Measurements from ENCODE around the gene NYAP2. TPM values are rescaled to one million over a fixed set of nuclear protein-coding genes. Genes with fewer than 3 reads are reported as not detected.

Gene NYAP2
- total and polyA plus RNA-seq, 4 donors = 0.15 to 2.0 (median 0.96) TPM

GRCh38 chr2:225502971-225503370 is 103.5 kb downstream of the NYAP2 start:
- intact Hi-C loops (cut with DNase I) = no loop called here
- H3K9me3 ChIP-seq (ENCODE audit: control insufficient read depth, low read length) = peaks cover 2% of the 10 kb centered on the region
- H3K27ac ChIP-seq (ENCODE audit: low read depth in 1 of 2, low read length in 2 of 2) = no peak overlapping the region
- ATAC-seq (ENCODE audit: low FRiP score) (no peak), DNase-seq (no peak)
- H3K4me3 ChIP-seq (ENCODE audit: low read length in 2 of 2) = no peak overlapping the region
- H3K4me1 ChIP-seq (ENCODE audit: control insufficient read depth in 1 of 2, insufficient read depth in 2 of 2, low read length in 2 of 2) = no peaks in the 10 kb centered on the region
- no peaks in the 10 kb centered on the region for H3K27me3 ChIP-seq (ENCODE audit: control insufficient read depth in 1 of 2, insufficient read depth in 2 of 2, low read length in 1 of 2)
- 58 to 59% methylated on average over 1 of the region's 1 CpG for WGBS, 2 donors
- no peaks in the 10 kb centered on the region for H3K36me3 ChIP-seq (ENCODE audit: control insufficient read depth in 1 of 2, insufficient read depth in 2 of 2, low read length in 1 of 2)

GRCh38 chr2:225510796-225511195 is 111.3 kb downstream of the NYAP2 start:
- no peak overlapping the region for H3K27ac ChIP-seq (ENCODE audit: low read depth in 1 of 2, low read length in 2 of 2)
- peaks cover 4% of the 10 kb centered on the region for H3K9me3 ChIP-seq (ENCODE audit: control insufficient read depth, low read length)
- intact Hi-C loops (cut with DNase I) = no loop called here
- no peak overlapping the region for H3K4me3 ChIP-seq (ENCODE audit: low read length in 2 of 2)
- no peaks in the 10 kb centered on the region for H3K4me1 ChIP-seq (ENCODE audit: control insufficient read depth in 1 of 2, insufficient read depth in 2 of 2, low read length in 2 of 2)
- peaks cover 0 to 2% of the 10 kb centered on the region in 2 donors for H3K36me3 ChIP-seq (ENCODE audit: control insufficient read depth in 1 of 2, insufficient read depth in 2 of 2, low read length in 1 of 2)
- WGBS, 2 donors = 45 to 48% methylated on average over 1 of the region's 1 CpG
- DNase-seq = no peak
- H3K27me3 ChIP-seq (ENCODE audit: control insufficient read depth in 1 of 2, insufficient read depth in 2 of 2, low read length in 1 of 2) = peaks cover 0 to 2% of the 10 kb centered on the region in 2 donors
- no peak for ATAC-seq (ENCODE audit: low FRiP score)

- WGBS, 2 donors = 48 to 67% methylated on average over 1 of the region's 1 CpG
- H3K4me1 ChIP-seq (ENCODE audit: control insufficient read depth in 1 of 2, insufficient read depth in 2 of 2, low read length in 2 of 2) = no peaks in the 10 kb centered on the region
- intact Hi-C loops (cut with DNase I) = no loop called here
- H3K27me3 ChIP-seq (ENCODE audit: control insufficient read depth in 1 of 2, insufficient read depth in 2 of 2, low read length in 1 of 2) = peaks cover 0 to 2% of the 10 kb centered on the region in 2 donors
- peaks cover 2% of the 10 kb centered on the region for H3K9me3 ChIP-seq (ENCODE audit: control insufficient read depth, low read length)
- ATAC-seq (ENCODE audit: low FRiP score) (no peak), DNase-seq (no peak)
- H3K27ac ChIP-seq (ENCODE audit: low read depth in 1 of 2, low read length in 2 of 2) = no peak overlapping the region
- peaks cover 0 to 2% of the 10 kb centered on the region in 2 donors for H3K36me3 ChIP-seq (ENCODE audit: control insufficient read depth in 1 of 2, insufficient read depth in 2 of 2, low read length in 1 of 2)
- no peak overlapping the region for H3K4me3 ChIP-seq (ENCODE audit: low read length in 2 of 2)
These were observed 113.0 kb downstream of the NYAP2 start for GRCh38 chr2:225512469-225512868.

DNA sequence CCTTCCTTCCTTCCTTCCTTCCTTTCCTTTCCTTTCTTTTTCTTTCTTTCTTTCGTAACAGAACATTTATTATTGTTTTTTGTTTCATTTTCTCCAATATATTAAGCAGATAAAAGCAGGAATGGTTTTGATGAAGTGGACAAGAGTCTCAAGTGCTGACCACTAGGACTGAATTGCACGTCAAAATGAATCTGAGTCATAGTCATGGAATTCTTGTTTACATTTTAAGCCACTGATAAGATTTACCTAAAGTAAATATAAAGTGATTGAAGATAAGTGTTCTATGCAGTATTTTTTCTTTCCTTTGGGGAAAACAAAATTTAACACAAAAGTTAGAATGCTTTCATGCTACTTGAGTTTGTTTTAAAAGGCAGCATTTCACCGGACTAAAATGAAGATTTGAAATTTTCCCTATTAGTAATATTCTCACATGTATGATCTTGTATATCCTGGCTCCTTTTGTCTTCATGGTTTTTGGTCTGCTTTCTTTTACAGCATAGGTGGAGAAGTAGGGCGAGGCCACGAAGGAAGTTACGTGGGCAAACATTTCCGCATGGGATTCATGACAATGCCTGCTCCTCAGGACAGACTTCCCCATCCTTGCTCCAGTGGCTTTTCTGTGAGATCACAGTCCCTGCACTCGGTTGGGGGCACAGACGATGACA is 113.5 kb downstream of the NYAP2 start:
- ATAC-seq (ENCODE audit: low FRiP score) (no peak), DNase-seq (no peak)
- Histone ChIP-seq H3K9me3 (ENCODE audit: control insufficient read depth, low read length) (peaks cover 2% of the 10 kb centered on the region), H3K4me3 (ENCODE audit: low read length in 2 of 2) (no peak overlapping the region), H3K27ac (ENCODE audit: low read depth in 1 of 2, low read length in 2 of 2) (no peak overlapping the region), H3K27me3 (ENCODE audit: control insufficient read depth in 1 of 2, insufficient read depth in 2 of 2, low read length in 1 of 2) (peaks cover 0 to 2% of the 10 kb centered on the region in 2 donors), H3K36me3 (ENCODE audit: control insufficient read depth in 1 of 2, insufficient read depth in 2 of 2, low read length in 1 of 2) (peaks cover 0 to 2% of the 10 kb centered on the region in 2 donors), H3K4me1 (ENCODE audit: control insufficient read depth in 1 of 2, insufficient read depth in 2 of 2, low read length in 2 of 2) (no peaks in the 10 kb centered on the region)
- 66 to 69% methylated on average over 9 of the region's 9 CpGs for WGBS, 2 donors
- intact Hi-C loops (cut with DNase I) = no loop called here

- Histone ChIP-seq H3K27me3 (ENCODE audit: control insufficient read depth in 1 of 2, insufficient read depth in 2 of 2, low read length in 1 of 2) (no peaks in the 10 kb centered on the region), H3K27ac (ENCODE audit: low read depth in 1 of 2, low read length in 2 of 2) (no peak overlapping the region), H3K4me1 (ENCODE audit: control insufficient read depth in 1 of 2, insufficient read depth in 2 of 2, low read length in 2 of 2) (no peaks in the 10 kb centered on the region), H3K4me3 (ENCODE audit: low read length in 2 of 2) (no peak overlapping the region), H3K36me3 (ENCODE audit: control insufficient read depth in 1 of 2, insufficient read depth in 2 of 2, low read length in 1 of 2) (no peaks in the 10 kb centered on the region), H3K9me3 (ENCODE audit: control insufficient read depth, low read length) (no peaks in the 10 kb centered on the region)
- DNase-seq = no peak
- no peak for ATAC-seq (ENCODE audit: low FRiP score)
- intact Hi-C loops (cut with DNase I) = no loop called here
These were observed 115.5 kb downstream of the NYAP2 start for GRCh38 chr2:225515033-225515432.

GRCh38 chr2:225526760-225527390 is 127.4 kb downstream of the NYAP2 start:
- no peaks in the 10 kb centered on the region for H3K36me3 ChIP-seq (ENCODE audit: control insufficient read depth in 1 of 2, insufficient read depth in 2 of 2, low read length in 1 of 2)
- DNase-seq = no peak
- ATAC-seq (ENCODE audit: low FRiP score) = no peak
- H3K4me3 ChIP-seq (ENCODE audit: low read length in 2 of 2) = no peak overlapping the region
- no peak overlapping the region for H3K27ac ChIP-seq (ENCODE audit: low read depth in 1 of 2, low read length in 2 of 2)
- WGBS, 2 donors = 94 to 96% methylated on average over 4 of the region's 4 CpGs
- H3K9me3 ChIP-seq (ENCODE audit: control insufficient read depth, low read length) = no peaks in the 10 kb centered on the region
- intact Hi-C loops (cut with DNase I) = no loop called here
- H3K27me3 ChIP-seq (ENCODE audit: control insufficient read depth in 1 of 2, insufficient read depth in 2 of 2, low read length in 1 of 2) = no peaks in the 10 kb centered on the region
- H3K4me1 ChIP-seq (ENCODE audit: control insufficient read depth in 1 of 2, insufficient read depth in 2 of 2, low read length in 2 of 2) = no peaks in the 10 kb centered on the region

GRCh38 chr2:225531559-225531958 is 132.0 kb downstream of the NYAP2 start:
- H3K27ac ChIP-seq (ENCODE audit: low read depth in 1 of 2, low read length in 2 of 2) = no peak overlapping the region
- DNase-seq = no peak
- no peaks in the 10 kb centered on the region for H3K36me3 ChIP-seq (ENCODE audit: control insufficient read depth in 1 of 2, insufficient read depth in 2 of 2, low read length in 1 of 2)
- 35 to 55% methylated on average over 3 of the region's 3 CpGs for WGBS, 2 donors
- no peak overlapping the region for H3K4me3 ChIP-seq (ENCODE audit: low read length in 2 of 2)
- intact Hi-C loops (cut with DNase I) = no loop called here
- no peaks in the 10 kb centered on the region for H3K4me1 ChIP-seq (ENCODE audit: control insufficient read depth in 1 of 2, insufficient read depth in 2 of 2, low read length in 2 of 2)
- no peak for ATAC-seq (ENCODE audit: low FRiP score)
- H3K9me3 ChIP-seq (ENCODE audit: control insufficient read depth, low read length) = no peaks in the 10 kb centered on the region
- H3K27me3 ChIP-seq (ENCODE audit: control insufficient read depth in 1 of 2, insufficient read depth in 2 of 2, low read length in 1 of 2) = no peaks in the 10 kb centered on the region

DNA sequence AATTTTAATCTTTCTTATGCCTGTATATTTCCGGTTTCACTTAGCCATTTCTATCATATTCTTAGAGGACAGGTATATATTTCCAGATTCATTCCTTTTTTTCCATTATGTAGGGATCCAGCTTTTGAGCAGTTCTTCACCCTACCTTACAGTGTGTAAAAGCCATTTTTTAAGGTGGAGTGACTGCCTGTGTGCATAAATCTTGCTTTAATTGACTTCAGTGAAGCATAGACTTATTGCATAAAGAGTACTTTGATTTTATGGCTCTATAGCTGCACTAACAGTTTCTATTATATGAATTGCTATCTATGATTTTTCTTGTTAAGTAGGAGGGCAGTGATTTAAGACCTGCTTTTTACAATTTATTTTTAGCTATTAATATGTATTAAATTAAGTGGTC is 132.6 kb downstream of the NYAP2 start:
- Histone ChIP-seq H3K4me3 (ENCODE audit: low read length in 2 of 2) (no peak overlapping the region), H3K9me3 (ENCODE audit: control insufficient read depth, low read length) (no peaks in the 10 kb centered on the region), H3K27ac (ENCODE audit: low read depth in 1 of 2, low read length in 2 of 2) (no peak overlapping the region), H3K36me3 (ENCODE audit: control insufficient read depth in 1 of 2, insufficient read depth in 2 of 2, low read length in 1 of 2) (no peaks in the 10 kb centered on the region), H3K4me1 (ENCODE audit: control insufficient read depth in 1 of 2, insufficient read depth in 2 of 2, low read length in 2 of 2) (no peaks in the 10 kb centered on the region), H3K27me3 (ENCODE audit: control insufficient read depth in 1 of 2, insufficient read depth in 2 of 2, low read length in 1 of 2) (no peaks in the 10 kb centered on the region)
- ATAC-seq (ENCODE audit: low FRiP score) = no peak
- intact Hi-C loops (cut with DNase I) = no loop called here
- WGBS, 2 donors = 85 to 89% methylated on average over 1 of the region's 1 CpG
- DNase-seq = no peak

- H3K27ac ChIP-seq (ENCODE audit: low read depth in 1 of 2, low read length in 2 of 2) = no peak overlapping the region
- intact Hi-C loops (cut with DNase I) = no loop called here
- H3K9me3 ChIP-seq (ENCODE audit: control insufficient read depth, low read length) = no peaks in the 10 kb centered on the region
- 46 to 60% methylated on average over 6 of the region's 6 CpGs for WGBS, 2 donors
- H3K36me3 ChIP-seq (ENCODE audit: control insufficient read depth in 1 of 2, insufficient read depth in 2 of 2, low read length in 1 of 2) = no peaks in the 10 kb centered on the region
- DNase-seq = no peak
- no peak overlapping the region for H3K4me3 ChIP-seq (ENCODE audit: low read length in 2 of 2)
- no peak for ATAC-seq (ENCODE audit: low FRiP score)
- H3K4me1 ChIP-seq (ENCODE audit: control insufficient read depth in 1 of 2, insufficient read depth in 2 of 2, low read length in 2 of 2) = no peaks in the 10 kb centered on the region
- no peaks in the 10 kb centered on the region for H3K27me3 ChIP-seq (ENCODE audit: control insufficient read depth in 1 of 2, insufficient read depth in 2 of 2, low read length in 1 of 2)
These were observed 134.5 kb downstream of the NYAP2 start for GRCh38 chr2:225534037-225534436.
